Fibroblast of gingiva (primary cell): Measurements from ENCODE around the gene BPIFB3.

Source experiments
- DNase-seq: peaks from one replicate; pipeline ENCODE4 v3.0.0-alpha.2; 2011; ENCODE audit warnings: low read depth

BPIFB3 gene

DNA sequence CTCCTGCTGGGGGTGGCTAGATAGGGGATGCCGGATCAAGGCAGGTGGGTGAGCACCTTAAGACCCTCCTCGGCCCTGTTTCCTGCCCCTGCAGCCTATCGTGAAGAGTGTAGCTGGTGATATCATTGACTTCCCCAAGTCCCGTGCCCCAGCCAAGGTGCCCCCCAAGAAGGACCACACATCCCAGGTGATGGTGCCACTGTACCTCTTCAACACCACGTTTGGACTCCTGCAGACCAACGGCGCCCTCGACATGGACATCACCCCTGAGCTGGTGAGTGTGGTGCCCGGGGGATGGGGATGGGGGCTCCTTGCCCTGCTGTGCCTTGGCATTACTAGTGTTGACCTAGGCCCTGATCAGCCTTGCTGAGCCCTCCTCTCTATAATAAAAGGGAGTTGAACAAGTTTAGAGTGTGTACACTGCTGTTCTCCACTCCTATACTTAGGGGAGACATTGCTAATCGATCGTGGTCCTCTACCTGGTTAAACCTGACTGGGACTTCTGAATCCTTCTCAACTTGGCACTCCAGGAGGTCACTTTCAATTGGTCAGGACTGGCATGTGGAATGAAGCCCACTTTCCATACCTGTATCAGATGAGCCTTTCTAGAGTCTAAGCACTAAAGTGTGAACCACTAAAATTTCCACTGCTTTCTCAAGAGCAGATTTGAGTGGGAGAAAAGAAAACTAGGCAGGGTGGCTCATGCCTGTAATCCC, 11.0 kb downstream of the BPIFB3 start:
- no peak for DNase-seq

DNA sequence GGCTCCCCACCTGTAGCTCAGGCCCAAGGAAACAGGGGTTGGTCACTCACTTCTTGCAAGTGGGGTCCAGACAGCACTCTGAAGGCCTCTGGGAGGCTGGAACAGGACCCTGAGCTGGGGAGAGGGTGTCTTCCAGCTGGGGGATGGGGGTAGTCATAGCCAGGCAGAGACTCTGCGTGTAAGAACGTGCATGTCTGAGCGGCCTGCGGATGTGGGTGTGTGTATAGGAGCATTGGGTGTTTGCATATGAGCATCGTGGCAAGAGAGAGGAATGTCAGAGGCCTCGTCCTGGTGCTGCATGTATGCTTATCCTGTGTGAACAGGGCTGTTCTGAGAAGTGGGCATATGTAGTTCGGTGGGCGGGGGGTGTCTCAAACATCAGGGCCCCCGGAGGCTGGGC, 12.1 kb downstream of the BPIFB3 start:
- no peak for DNase-seq

DNA sequence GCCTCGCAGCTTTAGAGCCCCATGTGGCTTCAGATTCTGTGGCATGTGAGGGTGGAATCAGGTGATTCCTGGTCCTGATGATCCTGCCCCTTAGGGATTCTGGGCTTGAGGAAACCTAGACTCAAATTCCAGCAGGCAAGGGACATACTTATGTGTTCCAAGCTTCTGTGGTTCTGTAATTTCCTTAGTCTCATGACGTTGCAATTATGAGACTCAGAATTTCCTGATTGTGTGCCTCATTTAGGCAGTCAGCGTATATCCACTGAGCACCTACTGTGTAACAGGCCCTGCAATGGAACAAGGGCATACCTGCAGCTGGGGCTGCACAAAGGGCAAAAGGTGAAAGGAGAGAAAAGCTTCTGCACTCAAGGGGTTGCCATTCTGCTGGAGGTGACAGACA, 14.1 kb downstream of the BPIFB3 start:
- no peak for DNase-seq

DNA sequence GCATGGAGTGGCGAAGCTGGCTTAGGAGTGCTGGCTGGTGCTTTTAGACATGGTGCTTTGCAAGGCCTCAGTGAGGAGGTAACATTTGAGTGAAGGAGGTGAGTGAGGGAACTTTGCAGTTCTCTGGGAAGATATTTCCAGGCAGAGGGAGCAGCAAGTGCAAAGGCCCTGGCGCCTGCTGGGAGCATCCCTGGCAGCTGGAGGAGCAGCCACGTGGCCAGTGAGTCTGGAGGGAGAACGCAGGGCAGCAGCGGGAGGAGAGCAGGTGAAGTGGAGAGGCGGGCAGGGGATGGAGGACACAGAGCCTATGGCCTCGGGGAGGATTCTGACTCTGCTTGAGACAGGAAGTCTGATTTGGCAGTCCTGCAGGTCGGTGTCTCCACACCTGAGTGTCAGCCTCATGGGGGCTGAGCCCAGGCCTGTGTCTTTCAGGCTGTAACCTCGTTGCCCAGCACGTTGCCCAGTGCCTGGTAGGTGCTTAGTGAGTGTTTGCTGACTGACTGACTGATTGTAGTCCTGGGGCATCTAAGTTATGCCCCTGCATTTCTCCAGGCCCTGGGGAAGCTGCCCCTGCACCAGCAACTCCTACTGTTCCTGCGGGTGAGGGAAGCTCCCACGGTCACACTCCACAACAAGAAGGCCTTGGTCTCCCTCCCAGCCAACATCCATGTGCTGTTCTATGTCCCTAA, 14.7 kb downstream of the BPIFB3 start:
- no peak for DNase-seq

DNA sequence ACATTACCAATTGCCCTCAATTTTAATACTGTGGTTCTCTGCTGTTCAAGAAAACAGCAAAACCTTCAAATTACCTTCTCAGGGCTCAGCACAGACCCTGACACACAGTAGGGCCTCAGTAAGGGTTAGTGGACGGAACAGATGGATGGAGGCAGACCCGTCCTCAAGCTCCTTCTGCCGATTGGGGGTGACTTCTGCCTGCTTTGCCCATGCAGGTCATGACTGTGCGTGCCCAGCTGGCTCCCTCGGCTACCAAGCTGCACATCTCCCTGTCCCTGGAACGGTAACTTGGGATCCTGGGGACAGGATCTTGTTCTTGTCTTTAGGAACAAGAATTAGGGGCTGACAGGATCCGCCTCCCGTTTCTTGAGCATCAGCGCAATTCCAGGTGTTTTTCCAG, 16.0 kb downstream of the BPIFB3 start:
- DNase-seq, result no peak

DNA sequence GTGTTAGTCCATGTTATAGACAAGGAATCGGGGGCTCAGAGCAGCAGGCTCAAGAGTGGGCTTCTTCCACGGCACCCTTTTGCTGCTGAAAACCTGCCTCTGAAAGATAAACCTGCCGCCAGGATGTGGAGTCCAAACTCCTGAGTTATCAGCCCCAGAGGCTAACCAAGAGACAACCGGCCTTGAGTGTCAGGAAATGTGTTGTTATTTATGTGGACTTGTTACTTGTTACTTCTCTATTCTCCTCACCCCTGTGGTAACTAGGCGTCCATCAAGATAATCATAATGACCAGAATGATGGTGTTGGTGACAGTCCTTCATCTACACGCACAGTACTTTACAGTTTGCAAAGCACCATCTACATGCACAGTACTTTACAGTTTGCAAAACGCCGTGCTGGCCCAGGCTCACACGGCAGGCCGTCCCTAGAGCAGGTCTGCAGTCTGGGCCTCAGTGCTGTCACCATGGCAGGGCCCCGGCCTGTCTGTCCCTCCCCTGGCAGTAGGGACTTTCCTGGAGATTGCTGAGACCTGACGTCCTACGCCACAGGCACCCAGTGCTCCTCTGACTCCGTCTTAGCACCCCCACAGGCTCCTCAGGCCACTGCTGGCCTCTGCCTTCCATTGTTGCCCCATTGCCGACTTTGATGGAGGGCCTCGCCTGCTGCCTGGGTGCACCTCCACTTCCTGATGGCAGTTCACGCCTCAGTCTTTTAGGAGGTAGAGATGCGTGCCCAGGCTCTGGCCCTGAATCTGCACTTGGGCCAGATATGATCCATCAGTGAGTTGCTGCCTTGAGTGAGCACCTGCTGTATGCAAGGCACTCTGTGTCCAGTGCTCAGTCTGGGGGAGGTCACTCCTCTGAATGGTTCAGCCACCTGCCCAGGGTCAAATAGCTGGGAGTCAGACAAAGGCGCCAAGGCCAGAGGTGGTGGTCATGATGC, 16.7 kb downstream of the BPIFB3 start:
- no peak for DNase-seq

DNA sequence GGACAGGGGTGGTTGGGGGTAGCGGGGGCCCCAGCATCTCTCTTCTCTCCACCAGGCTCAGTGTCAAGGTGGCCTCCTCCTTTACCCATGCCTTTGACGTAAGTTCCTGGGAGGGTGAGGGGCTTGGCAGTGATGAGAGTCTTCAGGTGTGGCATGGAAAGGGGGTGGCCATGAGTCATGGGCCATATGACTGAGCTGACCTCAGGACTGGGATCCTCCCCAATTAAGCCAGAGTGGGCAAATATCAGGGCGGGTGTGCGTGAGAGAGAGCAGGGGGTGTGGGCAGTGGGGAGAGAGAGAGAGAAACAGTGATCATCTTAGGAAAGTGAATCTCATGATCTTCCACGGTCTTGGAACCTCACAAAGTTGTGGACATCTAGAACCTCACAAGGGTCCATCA, 17.5 kb downstream of the BPIFB3 start:
- DNase-seq, result no peak

DNA sequence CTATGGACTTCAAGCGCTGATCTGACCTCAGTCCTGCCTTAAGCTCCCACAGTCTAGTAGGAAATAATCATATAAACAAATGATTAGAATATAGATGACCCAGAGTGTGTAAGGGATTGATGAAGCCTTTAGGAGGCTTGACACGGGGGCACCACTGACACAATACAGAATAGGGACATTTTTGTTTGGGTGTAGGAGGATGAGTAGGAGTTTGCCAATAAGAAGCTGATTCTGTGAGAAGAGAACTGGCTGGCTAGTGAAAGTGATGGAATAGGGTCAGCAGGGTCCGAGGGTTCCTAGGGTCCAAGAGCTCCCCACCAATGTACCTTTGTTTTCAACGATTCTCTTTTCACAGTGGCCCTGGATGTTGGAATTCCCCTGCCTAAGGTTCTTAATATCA, 18.7 kb downstream of the BPIFB3 start:
- no peak for DNase-seq

DNA sequence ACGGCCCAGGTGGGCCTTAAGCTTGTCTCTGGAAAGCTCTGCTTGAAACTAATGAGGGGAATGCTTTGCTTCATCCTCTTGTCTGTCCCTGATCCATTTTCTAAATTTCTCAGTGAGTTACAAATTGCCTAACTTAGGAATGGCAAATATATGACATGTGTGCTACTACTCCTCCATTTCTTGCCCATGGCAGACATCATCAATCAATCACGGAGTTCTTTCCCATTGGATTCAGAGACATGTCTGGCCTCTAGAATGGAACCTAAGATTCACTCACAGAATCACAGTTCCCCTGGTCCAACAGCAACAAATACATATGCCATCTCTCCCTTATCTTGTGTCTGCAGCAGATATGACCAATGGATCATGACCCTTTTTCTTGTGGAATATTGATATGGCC, 19.1 kb downstream of the BPIFB3 start:
- no peak for DNase-seq

DNA sequence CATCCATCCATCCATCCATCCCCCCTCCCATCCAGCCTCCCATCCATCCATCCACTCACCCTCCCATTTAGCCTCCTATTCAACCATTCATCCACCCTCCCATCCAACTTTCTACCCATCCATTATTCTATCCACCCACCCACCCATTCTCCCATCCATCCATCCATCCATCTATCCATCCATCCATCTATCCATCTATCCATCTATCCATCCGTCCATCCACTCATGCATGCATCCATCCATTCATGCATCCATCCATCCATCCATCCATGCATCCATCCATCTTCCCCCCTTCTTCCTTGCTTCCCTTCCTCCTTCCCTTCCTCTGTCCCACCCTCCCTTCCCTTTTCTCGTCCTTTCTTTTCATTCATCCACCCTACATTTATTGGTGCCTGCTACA, 21.0 kb downstream of the BPIFB3 start:
- no peak for DNase-seq

DNA sequence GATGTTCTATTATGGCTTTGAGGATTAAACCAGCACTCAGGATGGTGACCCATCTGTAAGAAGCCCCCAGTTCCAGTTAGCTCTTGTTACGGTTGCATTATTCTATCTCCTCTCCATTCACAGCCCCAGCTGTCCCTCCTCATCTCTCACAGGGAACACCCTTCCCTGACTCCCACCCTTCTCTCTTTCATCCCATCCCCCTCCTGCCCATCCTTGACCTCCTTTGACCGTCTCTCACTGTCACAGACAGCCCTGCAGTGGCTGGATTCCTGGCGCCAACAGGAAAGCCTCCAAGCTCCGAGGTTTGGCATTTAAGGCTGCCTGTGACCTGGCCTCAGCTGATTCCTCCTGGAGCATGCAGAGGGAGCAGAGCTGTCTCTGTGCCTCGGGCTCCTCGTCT, 21.6 kb downstream of the BPIFB3 start:
- DNase-seq, result no peak

DNA sequence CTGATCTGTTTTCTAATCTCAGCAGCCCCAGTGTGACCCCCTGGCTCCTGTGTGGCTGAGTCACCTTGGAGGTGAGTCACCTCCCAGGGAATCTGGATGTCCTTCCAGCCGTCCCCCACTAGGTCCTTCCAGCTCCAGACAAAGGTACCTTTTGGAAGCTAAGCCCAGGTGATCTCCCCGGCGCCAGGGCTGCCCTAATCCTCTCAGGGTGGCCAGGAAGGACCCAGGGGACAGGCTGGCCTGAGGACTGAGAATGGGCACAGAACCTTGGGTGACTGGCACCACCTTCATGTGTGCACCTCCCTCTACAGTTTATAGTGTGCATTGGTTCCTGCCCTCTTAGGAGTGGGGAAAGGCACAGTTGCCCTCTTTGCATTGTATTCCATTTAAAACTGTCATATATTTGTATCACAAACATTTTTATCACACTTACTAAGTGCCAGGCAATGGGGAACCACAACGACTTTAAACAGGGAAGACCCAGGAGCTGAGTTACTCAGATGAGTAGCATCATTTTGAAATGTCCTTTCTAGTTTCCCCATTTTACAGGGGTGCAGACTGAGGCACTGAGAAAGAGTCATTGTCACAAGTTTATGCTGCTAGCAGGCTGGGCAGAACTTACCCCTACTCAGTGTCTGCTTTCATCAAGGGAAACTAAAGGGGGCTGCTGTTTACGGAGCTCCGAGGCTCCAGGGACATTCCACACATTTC, 23.1 kb downstream of the BPIFB3 start:
- DNase-seq, result no peak

DNA sequence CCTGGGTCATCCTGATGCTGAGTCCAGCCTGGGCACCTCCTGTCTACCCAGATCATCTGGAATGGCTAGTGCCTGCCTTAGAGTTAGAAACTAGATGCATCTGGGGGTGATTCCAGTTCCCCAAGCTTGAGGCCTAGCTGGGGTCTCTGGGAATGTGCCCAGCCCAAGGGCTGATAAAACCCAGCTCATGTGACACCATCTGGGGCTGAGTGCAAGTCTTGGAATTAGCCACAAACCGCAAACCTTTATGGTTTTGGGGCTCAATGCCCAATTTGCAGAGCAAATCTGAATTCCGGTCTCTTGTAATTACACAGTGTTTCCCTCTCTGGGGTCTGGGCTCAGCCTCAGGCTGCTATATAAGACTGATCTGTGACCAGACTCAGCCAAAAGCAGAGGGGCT, 25.6 kb downstream of the BPIFB3 start, which contains the start of gene BPIFB4:
Gene BPIFB4 (plus strand): TSS at position 385 of the 400 bp plus-strand sequence. CDS start 1,884 bp downstream, outside the sequence.
- no peak for DNase-seq

DNA sequence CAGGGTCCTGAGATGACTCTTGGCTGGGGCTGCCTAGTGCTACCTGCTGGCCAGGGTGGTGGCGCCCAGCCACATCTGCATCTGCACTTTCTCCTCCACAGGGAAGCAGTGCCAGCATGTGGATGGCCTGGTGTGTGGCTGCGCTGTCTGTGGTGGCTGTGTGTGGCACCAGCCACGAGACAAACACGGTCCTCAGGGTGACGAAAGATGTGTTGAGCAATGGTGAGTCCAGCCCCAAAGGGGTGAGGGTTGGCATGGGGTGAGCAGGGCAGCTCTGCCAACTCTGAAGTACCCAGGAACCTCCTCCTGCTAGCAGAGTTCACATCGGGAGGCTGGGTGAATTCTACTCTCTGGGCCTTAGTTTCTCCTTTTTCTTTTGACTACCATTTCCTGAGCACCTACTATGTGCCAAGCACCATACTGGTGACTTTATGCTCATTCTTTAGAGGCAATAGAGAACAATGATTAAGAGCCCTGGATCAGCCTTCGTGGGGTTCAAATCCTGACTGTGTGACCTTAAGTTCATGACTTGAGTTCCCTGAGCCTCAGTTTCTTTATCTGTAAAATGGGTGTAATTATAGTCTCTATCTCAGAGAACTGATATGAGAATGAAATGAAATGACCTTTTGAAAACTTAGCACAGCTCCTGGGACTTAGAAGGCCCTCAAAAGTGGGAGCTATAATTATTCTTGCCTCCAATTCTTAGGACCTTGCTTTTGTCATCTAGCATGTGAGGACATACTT, 27.9 kb downstream of the BPIFB3 start:
- DNase-seq, result no peak

DNA sequence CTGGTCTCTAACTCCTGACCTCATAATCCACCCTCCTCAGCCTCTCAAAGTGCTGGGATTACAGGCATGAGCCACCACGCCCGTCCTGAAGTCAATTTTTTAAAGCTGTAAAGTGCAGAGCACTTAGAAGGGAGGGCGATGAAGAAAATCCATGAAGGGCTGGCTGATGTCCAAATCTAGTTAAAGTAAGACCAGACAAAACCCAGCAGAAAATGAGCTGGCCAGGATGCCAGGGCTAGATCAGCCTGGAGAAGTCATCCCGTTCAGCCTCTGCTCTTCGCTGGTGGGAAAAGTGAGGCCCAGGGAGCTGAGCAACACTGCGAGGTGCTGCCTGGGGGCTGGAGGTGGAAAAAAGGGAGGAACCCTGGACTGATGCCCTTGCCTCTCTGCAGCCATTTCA, 28.8 kb downstream of the BPIFB3 start:
- DNase-seq, result no peak

DNA sequence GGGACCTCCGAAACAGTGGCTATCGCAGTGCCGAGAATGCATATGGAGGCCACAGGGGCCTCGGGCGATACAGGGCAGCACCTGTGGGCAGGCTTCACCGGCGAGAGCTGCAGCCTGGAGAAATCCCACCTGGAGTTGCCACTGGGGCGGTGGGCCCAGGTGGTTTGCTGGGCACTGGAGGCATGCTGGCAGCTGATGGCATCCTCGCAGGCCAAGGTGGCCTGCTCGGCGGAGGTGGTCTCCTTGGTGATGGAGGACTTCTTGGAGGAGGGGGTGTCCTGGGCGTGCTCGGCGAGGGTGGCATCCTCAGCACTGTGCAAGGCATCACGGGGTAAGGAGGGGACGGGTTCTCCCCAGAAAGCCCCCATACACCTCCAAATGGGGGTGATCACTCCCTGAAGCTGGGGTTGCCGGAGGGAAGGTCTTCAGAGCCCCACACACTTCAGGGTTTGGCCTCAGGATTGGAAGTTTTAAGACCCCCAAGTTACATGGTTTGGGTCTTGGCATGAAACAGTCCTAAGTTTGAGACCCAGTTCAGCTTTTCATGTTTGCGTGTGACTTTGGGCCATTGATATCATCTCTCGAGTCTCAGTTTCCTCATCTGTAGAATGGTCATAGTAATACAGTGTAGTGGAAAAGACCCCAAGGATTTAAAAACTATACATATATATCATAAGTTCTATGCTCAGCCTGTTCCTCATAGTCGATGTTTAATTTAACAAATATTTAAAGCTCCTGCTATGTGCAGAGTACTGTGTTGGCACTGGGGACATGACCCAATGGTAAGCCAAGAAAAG, 30.0 kb downstream of the BPIFB3 start:
- DNase-seq, result no peak

DNA sequence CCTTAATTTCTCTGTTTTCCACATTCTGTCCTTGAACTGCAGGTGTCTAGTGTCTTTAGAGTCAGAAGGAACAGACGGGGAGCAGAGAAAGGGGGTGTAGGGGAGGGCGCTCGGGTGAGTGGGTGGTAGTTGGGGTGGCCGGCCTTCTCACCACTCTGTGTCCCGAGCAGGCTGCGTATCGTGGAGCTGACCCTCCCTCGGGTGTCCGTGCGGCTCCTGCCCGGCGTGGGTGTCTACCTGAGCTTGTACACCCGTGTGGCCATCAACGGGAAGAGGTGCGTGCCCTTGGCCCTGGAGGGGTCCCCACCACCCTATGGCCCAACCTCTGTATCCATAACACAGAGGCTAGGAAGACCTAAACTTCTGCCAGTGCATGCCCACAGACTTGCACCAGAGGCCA, 31.0 kb downstream of the BPIFB3 start:
- no peak for DNase-seq

DNA sequence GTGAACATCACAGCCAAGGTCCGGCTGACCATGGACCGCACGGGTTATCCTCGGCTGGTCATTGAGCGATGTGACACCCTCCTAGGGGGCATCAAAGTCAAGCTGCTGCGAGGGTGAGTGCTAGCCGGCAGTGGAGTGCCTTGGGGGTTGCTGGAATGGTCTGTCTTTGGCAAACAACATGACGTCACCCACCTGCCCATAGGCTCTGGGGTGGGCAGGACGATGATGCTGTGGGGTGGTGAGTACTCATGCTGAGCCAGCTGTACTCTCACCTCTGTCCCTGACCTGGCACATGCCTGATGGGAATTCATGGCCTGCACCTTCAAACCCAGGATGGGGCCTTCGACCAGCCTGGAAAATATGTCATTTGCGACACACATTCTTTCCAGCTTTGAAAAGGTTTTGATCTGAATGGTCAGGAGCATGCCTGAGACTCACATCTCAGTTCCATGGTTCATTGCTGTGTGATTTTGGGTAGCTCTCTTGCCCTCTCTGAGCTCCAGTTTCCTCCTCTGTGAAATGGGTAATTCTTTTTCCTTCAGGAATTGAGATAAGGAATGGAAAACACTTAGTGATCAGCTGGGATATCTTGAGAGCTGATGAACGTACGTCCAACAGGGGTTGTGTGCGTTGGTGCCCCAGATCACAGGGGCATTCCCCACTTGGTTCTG, 32.5 kb downstream of the BPIFB3 start:
- no peak for DNase-seq

DNA sequence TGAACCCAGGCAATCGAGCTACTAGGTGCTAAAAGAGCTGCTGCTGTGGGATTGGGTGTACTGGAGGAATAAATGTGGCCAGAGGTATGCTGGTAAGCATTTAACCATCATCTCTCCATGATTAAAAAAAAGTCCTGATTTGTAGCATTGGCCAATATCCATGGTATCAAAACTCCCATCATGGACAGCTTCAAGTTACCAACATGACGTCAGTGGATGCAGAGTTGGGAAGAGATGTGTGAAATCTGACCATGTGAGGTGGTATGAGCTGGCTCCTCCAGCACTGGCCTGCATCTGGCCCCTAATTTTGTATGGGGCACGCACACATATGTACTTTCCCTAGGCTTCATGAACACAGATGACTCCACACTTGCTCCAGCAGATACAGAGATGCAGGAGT, 37.4 kb downstream of the BPIFB3 start:
- no peak for DNase-seq

DNA sequence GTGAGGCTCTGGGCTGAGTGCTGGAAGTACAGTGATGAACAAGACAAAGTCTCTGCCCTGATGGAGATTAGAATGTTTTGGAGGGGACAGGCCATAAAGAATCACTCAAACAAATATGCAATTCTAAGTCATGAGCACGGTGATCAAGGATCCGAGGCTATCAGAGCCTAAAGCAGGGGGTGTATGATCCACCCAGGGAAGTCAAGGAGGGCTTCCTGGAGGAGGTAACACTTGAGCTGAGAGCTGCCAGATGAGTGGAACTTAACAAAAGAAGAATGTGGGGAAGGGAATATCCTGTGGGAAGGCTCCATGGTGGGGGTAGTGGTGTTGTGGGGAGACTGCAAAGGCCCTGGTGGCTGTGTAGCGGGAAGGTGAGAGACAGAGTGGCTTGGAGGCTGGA, 38.0 kb downstream of the BPIFB3 start:
- DNase-seq, result no peak
